ENCODE results near the gene TRIP6.

DNA sequence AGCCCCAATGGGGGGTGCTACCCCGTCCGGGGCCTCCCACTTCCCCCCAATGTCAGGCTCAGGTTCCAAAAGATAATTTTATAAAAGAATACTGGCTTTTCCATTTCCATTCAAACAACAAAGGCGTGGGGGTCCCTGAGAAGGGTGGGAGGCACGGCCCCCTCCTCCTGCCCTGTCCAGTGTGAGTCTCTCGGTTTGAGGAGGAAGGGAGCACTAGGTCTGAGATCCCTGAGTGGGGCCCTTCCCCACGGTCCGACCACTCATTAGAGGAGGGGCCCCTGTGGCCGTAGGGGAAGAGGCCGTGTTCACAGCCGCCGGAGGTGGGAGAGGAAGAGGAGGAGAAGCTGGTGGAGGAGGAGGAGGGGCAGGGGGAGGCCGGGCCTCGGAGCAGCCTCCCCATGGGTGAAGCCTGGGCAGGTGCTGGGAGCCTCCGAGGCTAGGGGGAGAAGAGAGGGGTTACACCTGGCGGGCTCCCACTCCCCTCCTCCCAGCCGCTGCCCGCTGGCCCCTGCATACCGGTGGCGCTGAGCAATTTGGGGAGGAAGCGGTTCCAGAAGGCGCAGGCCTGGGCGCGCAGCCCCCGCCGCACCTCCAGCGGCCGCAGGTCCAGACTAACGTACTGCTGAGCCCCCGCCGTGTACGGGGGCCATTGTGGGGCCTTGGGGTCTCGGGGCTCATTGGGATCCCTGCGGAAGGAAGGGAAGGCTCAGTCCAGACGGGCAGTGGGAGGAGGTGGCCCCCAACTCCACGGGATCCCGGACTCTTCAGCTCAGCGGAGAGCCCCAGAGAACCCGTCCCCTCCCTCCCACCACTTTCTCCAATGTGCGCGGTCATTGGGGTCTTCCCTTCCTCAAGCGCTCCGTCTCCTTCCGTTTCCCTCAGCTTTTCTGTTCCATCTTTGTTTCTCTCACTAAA, 23.7 kb downstream of the TRIP6 start:
- TF ChIP-seq, protein P1, sequence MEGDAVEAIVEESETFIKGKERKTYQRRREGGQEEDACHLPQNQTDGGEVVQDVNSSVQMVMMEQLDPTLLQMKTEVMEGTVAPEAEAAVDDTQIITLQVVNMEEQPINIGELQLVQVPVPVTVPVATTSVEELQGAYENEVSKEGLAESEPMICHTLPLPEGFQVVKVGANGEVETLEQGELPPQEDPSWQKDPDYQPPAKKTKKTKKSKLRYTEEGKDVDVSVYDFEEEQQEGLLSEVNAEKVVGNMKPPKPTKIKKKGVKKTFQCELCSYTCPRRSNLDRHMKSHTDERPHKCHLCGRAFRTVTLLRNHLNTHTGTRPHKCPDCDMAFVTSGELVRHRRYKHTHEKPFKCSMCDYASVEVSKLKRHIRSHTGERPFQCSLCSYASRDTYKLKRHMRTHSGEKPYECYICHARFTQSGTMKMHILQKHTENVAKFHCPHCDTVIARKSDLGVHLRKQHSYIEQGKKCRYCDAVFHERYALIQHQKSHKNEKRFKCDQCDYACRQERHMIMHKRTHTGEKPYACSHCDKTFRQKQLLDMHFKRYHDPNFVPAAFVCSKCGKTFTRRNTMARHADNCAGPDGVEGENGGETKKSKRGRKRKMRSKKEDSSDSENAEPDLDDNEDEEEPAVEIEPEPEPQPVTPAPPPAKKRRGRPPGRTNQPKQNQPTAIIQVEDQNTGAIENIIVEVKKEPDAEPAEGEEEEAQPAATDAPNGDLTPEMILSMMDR (IDR thresholded peaks at IDR 0.05; ENCODE audit: poor library complexity): no peak
- TF ChIP-seq EZH2 (IDR thresholded peaks at IDR 0.05; ENCODE audit: borderline replicate concordance): no peak
